ENCODE measurements around the gene PDLIM5. TPM values are rescaled to one million over a fixed set of nuclear protein-coding genes. Genes with fewer than 3 reads are reported as not detected.

The PDLIM5 gene
- total RNA-seq, 1 donor from 2014 or later = 60.7 TPM

- no peak for TF ChIP-seq CTCF (IDR thresholded peaks at IDR 0.05; ENCODE audit: unreplicated experiment)
- H3K27me3 Mint-ChIP-seq (ENCODE audit: low read depth) = no peaks in the 10 kb centered on the region
Observed at GRCh38 chr4:94639298-94639697, 187.6 kb downstream of the PDLIM5 start.

GRCh38 chr4:94640151-94640550 lies 188.4 kb downstream of the PDLIM5 start:
- Mint-ChIP-seq H3K4me1 (peaks cover 18% of the 10 kb centered on the region), H3K36me3 (peaks cover 4% of the 10 kb centered on the region), H3K27me3 (ENCODE audit: low read depth) (no peaks in the 10 kb centered on the region), H3K9me3 (peaks cover 3% of the 10 kb centered on the region), H3K27ac (no peak overlapping the region), H3K4me3 (no peak overlapping the region)
- no peak for TF ChIP-seq CTCF (IDR thresholded peaks at IDR 0.05; ENCODE audit: unreplicated experiment)
- no peak for DNase-seq (ENCODE audit: low spot score in 2 of 2, unreplicated experiment in 2 of 2)

More at GRCh38 chr4:94639298-94639697, 187.6 kb downstream of the PDLIM5 start:
- Mint-ChIP-seq H3K4me1 (peaks cover 20% of the 10 kb centered on the region), H3K27ac (no peak overlapping the region), H3K4me3 (no peak overlapping the region), H3K36me3 (no peaks in the 10 kb centered on the region), H3K9me3 (no peaks in the 10 kb centered on the region)
- DNase-seq (ENCODE audit: low spot score in 2 of 2, unreplicated experiment in 2 of 2) = no peak

- no peak for DNase-seq (ENCODE audit: low spot score in 2 of 2, unreplicated experiment in 2 of 2)
- Mint-ChIP-seq H3K27me3 (ENCODE audit: low read depth) (no peaks in the 10 kb centered on the region), H3K27ac (peak overlapping the region; percentile 39), H3K4me3 (no peak overlapping the region), H3K4me1 (peaks cover 17% of the 10 kb centered on the region), H3K36me3 (peaks cover 9% of the 10 kb centered on the region), H3K9me3 (peaks cover 6% of the 10 kb centered on the region)
- no peak for TF ChIP-seq CTCF (IDR thresholded peaks at IDR 0.05; ENCODE audit: unreplicated experiment)
Observed at GRCh38 chr4:94641702-94642560, 190.2 kb downstream of the PDLIM5 start.

- H3K4me1 Mint-ChIP-seq = peaks cover 18% of the 10 kb centered on the region
- no peak overlapping the region for H3K4me3 Mint-ChIP-seq
- H3K9me3 Mint-ChIP-seq = peaks cover 6% of the 10 kb centered on the region
- no peaks in the 10 kb centered on the region for H3K27me3 Mint-ChIP-seq (ENCODE audit: low read depth)
- no peak for TF ChIP-seq CTCF (IDR thresholded peaks at IDR 0.05; ENCODE audit: unreplicated experiment)
- H3K27ac Mint-ChIP-seq = no peak overlapping the region
- DNase-seq (ENCODE audit: low spot score in 2 of 2, unreplicated experiment in 2 of 2) = no peak
- peaks cover 10% of the 10 kb centered on the region for H3K36me3 Mint-ChIP-seq
Observed at GRCh38 chr4:94642561-94642866, 190.8 kb downstream of the PDLIM5 start.

- Mint-ChIP-seq H3K27ac (no peak overlapping the region), H3K27me3 (ENCODE audit: low read depth) (no peaks in the 10 kb centered on the region), H3K9me3 (peaks cover 12% of the 10 kb centered on the region), H3K4me1 (peaks cover 47% of the 10 kb centered on the region), H3K36me3 (peaks cover 22% of the 10 kb centered on the region), H3K4me3 (no peak overlapping the region)
- no peak for TF ChIP-seq CTCF (IDR thresholded peaks at IDR 0.05; ENCODE audit: unreplicated experiment)
- no peak for DNase-seq (ENCODE audit: low spot score in 2 of 2, unreplicated experiment in 2 of 2)
Observed at GRCh38 chr4:94648699-94649098, 197.0 kb downstream of the PDLIM5 start.

All from mesothelial cell of epicardium (in vitro differentiated cells).